Neural progenitor cell (in vitro differentiated cells): ENCODE data around the gene PTRH2. TPM values are rescaled to one million over a fixed set of nuclear protein-coding genes. Genes with fewer than 3 reads are reported as not detected.

Source experiments
- DNase-seq: peaks from one replicate; pipeline ENCODE4 v3.0.0-alpha.2; 2016; ENCODE audit warnings: low spot score
- H2AFZ ChIP-seq: fragments of 200-600 bp; sonication (generic); replicated peaks from 2 replicates; pipeline ENCODE4 v1.6.1; 2016; ENCODE audit warnings: antibody characterized with exemption
- H3F3A ChIP-seq: fragments of 200-600 bp; sonication (generic); 2 replicates; pipeline ENCODE4 v1.6.1; 2016; ENCODE audit warnings: antibody characterized with exemption, low read depth
- H3K27ac ChIP-seq: fragments of 200-600 bp; sonication (generic); 2 replicates; pipeline ENCODE4 v1.5.1; 2016; ENCODE audit warnings: mild to moderate bottlenecking
- H3K27me3 ChIP-seq: fragments of 200-600 bp; sonication (generic); 2 replicates; pipeline ENCODE4 v1.6.1; 2016; ENCODE audit warnings: mild to moderate bottlenecking, moderate library complexity
- H3K36me3 ChIP-seq: fragments of 200-600 bp; sonication (generic); 2 replicates; pipeline ENCODE4 v1.5.1; 2016
- H3K4me1 ChIP-seq: fragments of 200-600 bp; sonication (generic); 2 replicates; pipeline ENCODE4 v1.6.1; 2016; ENCODE audit warnings: mixed run types
- H3K4me2 ChIP-seq: fragments of 200-600 bp; sonication (generic); 2 replicates; pipeline ENCODE4 v1.6.1; 2016
- H3K4me3 ChIP-seq: fragments of 200-600 bp; sonication (generic); 2 replicates; pipeline ENCODE4 v1.5.1; 2016
- H3K79me2 ChIP-seq: fragments of 200-600 bp; sonication (generic); 2 replicates; pipeline ENCODE4 v1.6.1; 2016; ENCODE audit warnings: low read depth
- H3K9ac ChIP-seq: fragments of 200-600 bp; sonication (generic); 2 replicates; pipeline ENCODE4 v1.6.1; 2016
- H3K9me3 ChIP-seq: fragments of 200-600 bp; sonication (generic); 2 replicates; pipeline ENCODE4 v1.5.1; 2016; ENCODE audit warnings: low read depth
- H4K20me1 ChIP-seq: fragments of 200-600 bp; sonication (generic); 2 replicates; pipeline ENCODE4 v1.6.1; 2016; ENCODE audit warnings: low read depth
- H3K27ac Mint-ChIP-seq: 3 replicates; pipeline ENCODE4 v1.8.0; 2021; ENCODE audit warnings: mixed read lengths
- H3K27me3 Mint-ChIP-seq: 2 replicates; pipeline ENCODE4 v1.8.0; 2022; ENCODE audit warnings: low read depth, mild to moderate bottlenecking, inconsistent platforms, moderate library complexity, mixed read lengths; ENCODE audit not compliant: insufficient read depth
- H3K36me3 Mint-ChIP-seq: 3 replicates; pipeline ENCODE4 v1.8.0; 2021; ENCODE audit warnings: mixed read lengths
- H3K4me1 Mint-ChIP-seq: 3 replicates; pipeline ENCODE4 v1.8.0; 2021; ENCODE audit warnings: mixed read lengths
- H3K4me3 Mint-ChIP-seq: 3 replicates; pipeline ENCODE4 v1.8.0; 2021; ENCODE audit warnings: mild to moderate bottlenecking, moderate library complexity, mixed read lengths
- H3K9me3 Mint-ChIP-seq: 3 replicates; pipeline ENCODE4 v1.8.0; 2020; ENCODE audit warnings: mixed read lengths
- CTCF ChIP-seq: fragments of 200-600 bp; sonication (generic); IDR thresholded peaks from 2 replicates; pipeline ENCODE4 v1.5.1; 2017; ENCODE audit warnings: antibody characterized with exemption, mild to moderate bottlenecking
- EZH2 ChIP-seq: fragments of 200-600 bp; sonication (generic); IDR thresholded peaks from 2 replicates; pipeline ENCODE4 v1.6.1; 2017; ENCODE audit warnings: antibody characterized with exemption, mild to moderate bottlenecking, moderate library complexity
- EZH2phosphoT487 ChIP-seq: fragments of 200-600 bp; sonication (generic); IDR thresholded peaks from 2 replicates; pipeline ENCODE4 v1.6.1; 2017; ENCODE audit warnings: antibody characterized with exemption
- total RNA-seq: library from RNA; depleted of rRNA; stranded (reverse); fragments of >200 nt; gene quantifications from 2 replicates; pipeline ENCODE4 v1.2.3, GENCODE V29; 2015; ENCODE audit warnings: low replicate concordance

The PTRH2 gene
- total RNA-seq, 1 donor from 2014 or later = 17.6 TPM

GRCh38 chr17:59754552-59754951 lies 47.3 kb upstream of the PTRH2 start:
- peak overlapping the region; percentile 76 for H3K27ac Mint-ChIP-seq

GRCh38 chr17:59753522-59754467 lies 46.6 kb upstream of the PTRH2 start:
- peaks cover 3% of the 10 kb centered on the region for H3K36me3 Mint-ChIP-seq
- H3K27me3 ChIP-seq = no peaks in the 10 kb centered on the region
- no peaks in the 10 kb centered on the region for H3K27me3 Mint-ChIP-seq
- no peaks in the 10 kb centered on the region for H4K20me1 ChIP-seq
- H3K27ac Mint-ChIP-seq = peak overlapping the region; percentile 76
- no peak overlapping the region for H3K4me3 ChIP-seq
- no peaks in the 10 kb centered on the region for H3F3A ChIP-seq
- peak; percentile 81 for DNase-seq
- no peaks in the 10 kb centered on the region for H3K4me1 ChIP-seq
- H3K4me2 ChIP-seq = no peak overlapping the region
- H2AFZ ChIP-seq = peak overlapping the region; percentile 21
- no peak overlapping the region for H3K9ac ChIP-seq
- H3K36me3 ChIP-seq = no peaks in the 10 kb centered on the region
- peaks cover 20% of the 10 kb centered on the region for H3K4me1 Mint-ChIP-seq
- no peaks in the 10 kb centered on the region for H3K9me3 ChIP-seq
- TF ChIP-seq CTCF (peak; percentile 82), EZH2 (no peak), EZH2phosphoT487 (no peak)
- no peak overlapping the region for H3K4me3 Mint-ChIP-seq
- H3K27ac ChIP-seq = no peak overlapping the region
- no peaks in the 10 kb centered on the region for H3K79me2 ChIP-seq
- H3K9me3 Mint-ChIP-seq = no peaks in the 10 kb centered on the region

More at GRCh38 chr17:59754552-59754951, 47.3 kb upstream of the PTRH2 start:
- H3F3A ChIP-seq = no peaks in the 10 kb centered on the region
- H3K9ac ChIP-seq = no peak overlapping the region
- H2AFZ ChIP-seq = no peak overlapping the region
- H3K4me2 ChIP-seq = no peak overlapping the region
- no peaks in the 10 kb centered on the region for H3K9me3 ChIP-seq
- no peaks in the 10 kb centered on the region for H4K20me1 ChIP-seq
- Mint-ChIP-seq H3K27me3 (no peaks in the 10 kb centered on the region), H3K4me3 (no peak overlapping the region), H3K9me3 (peaks cover 4% of the 10 kb centered on the region), H3K36me3 (peaks cover 7% of the 10 kb centered on the region), H3K4me1 (peaks cover 20% of the 10 kb centered on the region)
- no peak overlapping the region for H3K27ac ChIP-seq
- H3K79me2 ChIP-seq = no peaks in the 10 kb centered on the region
- DNase-seq = no peak
- H3K4me3 ChIP-seq = no peak overlapping the region
- H3K36me3 ChIP-seq = no peaks in the 10 kb centered on the region
- TF ChIP-seq CTCF (no peak), EZH2 (no peak), EZH2phosphoT487 (no peak)
- no peaks in the 10 kb centered on the region for H3K27me3 ChIP-seq
- H3K4me1 ChIP-seq = no peaks in the 10 kb centered on the region

DNA sequence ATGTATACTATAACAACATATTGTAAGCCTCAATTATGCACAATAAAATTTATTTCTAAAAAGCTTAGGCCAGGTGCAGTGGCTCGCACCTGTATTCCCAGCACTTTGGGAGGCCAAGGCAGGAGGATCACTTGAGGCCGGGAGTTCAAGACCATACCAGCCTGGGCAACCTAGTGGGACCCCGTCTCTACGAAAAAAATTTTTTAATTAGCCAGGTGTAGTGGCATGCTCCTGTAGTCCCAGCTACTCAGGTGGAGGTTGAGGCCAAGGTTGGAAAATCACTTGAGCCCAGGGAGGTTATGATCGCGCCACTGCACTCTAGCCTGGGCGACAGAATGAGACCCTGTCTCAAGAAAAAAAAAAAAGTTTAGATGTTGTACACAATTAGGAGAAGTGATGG lies 45.7 kb upstream of the PTRH2 start:
- no peaks in the 10 kb centered on the region for H3K36me3 ChIP-seq
- no peak for DNase-seq
- no peaks in the 10 kb centered on the region for H3K79me2 ChIP-seq
- H3F3A ChIP-seq = no peaks in the 10 kb centered on the region
- Mint-ChIP-seq H3K9me3 (no peaks in the 10 kb centered on the region), H3K4me1 (peaks cover 20% of the 10 kb centered on the region), H3K4me3 (no peak overlapping the region), H3K27me3 (no peaks in the 10 kb centered on the region), H3K27ac (no peak overlapping the region), H3K36me3 (no peaks in the 10 kb centered on the region)
- TF ChIP-seq EZH2 = no peak
- TF ChIP-seq CTCF = no peak
- no peak for TF ChIP-seq EZH2phosphoT487
- H3K9me3 ChIP-seq = no peaks in the 10 kb centered on the region
- no peaks in the 10 kb centered on the region for H3K27me3 ChIP-seq
- no peak overlapping the region for H3K27ac ChIP-seq
- H4K20me1 ChIP-seq = no peaks in the 10 kb centered on the region
- no peak overlapping the region for H3K9ac ChIP-seq
- no peaks in the 10 kb centered on the region for H3K4me1 ChIP-seq
- H3K4me3 ChIP-seq = no peak overlapping the region
- H2AFZ ChIP-seq = no peak overlapping the region
- no peak overlapping the region for H3K4me2 ChIP-seq
